ENCODE measurements around the gene RASSF10.

- TF ChIP-seq CTCF (IDR thresholded peaks at IDR 0.05; ENCODE audit: insufficient read depth, low read depth, low read length) (no peak), EZH2 (IDR thresholded peaks at IDR 0.05; ENCODE audit: insufficient read depth, low read length) (no peak)
Measured at GRCh38 chr11:13031349-13031748, 22.2 kb downstream of the RASSF10 start.
